GM19463 (cell line): ENCODE measurements around the gene RHBDD2.
A peak's percentile ranks its signal among the peaks of the same experiment; 100 is the strongest.

Source experiments
- ATAC-seq: cut with Tn5 transposase; IDR thresholded peaks from one replicate; pipeline ENCODE4 v1.9.1; 2021; ENCODE audit warnings: mild to moderate bottlenecking, moderate library complexity; ENCODE audit not compliant: unreplicated experiment

Gene RHBDD2

DNA sequence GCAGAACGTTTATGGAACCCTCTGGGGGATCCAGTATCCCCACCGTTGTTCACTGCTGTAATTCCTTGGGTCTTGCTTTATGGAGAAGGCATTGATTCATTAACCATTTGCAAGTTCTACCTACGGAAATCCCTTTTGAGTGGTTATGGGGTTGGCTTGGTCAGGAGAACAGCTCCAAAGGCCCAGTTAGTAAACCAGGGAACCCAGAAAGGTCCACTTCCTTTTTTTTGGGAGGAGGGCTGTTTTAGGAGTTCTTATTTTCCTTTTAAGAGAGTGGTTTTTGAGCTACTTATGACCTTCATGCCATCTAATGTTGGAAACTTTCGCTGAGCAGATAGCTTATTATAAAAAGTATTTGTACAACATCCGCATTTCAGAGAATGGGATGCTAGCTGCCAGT is 37.4 kb downstream of the RHBDD2 start:
- ATAC-seq, result no peak

DNA sequence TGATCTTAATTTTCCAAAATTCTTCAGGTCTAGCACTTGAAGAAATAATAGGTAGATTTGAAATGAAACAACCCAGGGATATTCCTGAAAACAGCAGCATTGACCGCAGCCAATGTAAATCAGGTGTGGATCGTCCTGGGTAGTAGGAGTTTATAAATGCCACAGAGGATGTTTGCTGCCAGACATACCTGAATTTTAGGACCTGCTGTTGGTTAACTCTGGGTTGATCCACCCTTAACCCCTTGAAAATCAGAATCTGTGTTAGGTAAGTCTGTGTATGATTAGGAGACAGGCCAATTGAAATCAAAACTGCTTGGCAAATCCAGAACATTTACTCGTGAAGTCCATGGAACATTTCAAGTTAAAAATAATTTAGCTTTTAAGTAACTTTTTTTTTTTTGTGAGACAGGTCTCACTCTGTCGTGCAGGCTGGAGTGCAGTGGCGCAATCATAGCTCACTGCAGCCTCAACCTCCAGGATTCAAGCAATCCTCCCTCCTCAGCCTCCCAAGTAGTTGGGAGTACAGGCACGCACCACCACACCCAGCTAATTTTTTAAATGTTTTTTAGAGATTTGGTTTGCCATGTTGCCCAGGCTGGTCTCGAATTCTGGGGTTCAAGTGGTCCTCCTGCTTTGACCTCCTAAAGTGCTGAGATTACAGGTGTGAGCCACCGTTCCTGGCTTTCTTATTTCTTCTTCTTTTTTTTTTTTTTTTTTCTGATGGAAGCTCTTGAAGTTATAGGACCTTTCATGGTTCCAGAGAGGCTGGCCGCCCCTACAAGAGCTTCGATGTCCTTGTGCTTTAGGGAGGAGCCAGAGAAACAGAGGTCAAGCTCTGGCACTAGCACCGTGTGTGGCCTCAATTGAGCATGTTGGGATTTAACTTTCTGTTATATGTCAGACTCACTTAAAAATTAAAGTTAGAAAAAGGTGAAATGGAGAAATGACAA is 38.1 kb downstream of the RHBDD2 start:
- no peak for ATAC-seq

DNA sequence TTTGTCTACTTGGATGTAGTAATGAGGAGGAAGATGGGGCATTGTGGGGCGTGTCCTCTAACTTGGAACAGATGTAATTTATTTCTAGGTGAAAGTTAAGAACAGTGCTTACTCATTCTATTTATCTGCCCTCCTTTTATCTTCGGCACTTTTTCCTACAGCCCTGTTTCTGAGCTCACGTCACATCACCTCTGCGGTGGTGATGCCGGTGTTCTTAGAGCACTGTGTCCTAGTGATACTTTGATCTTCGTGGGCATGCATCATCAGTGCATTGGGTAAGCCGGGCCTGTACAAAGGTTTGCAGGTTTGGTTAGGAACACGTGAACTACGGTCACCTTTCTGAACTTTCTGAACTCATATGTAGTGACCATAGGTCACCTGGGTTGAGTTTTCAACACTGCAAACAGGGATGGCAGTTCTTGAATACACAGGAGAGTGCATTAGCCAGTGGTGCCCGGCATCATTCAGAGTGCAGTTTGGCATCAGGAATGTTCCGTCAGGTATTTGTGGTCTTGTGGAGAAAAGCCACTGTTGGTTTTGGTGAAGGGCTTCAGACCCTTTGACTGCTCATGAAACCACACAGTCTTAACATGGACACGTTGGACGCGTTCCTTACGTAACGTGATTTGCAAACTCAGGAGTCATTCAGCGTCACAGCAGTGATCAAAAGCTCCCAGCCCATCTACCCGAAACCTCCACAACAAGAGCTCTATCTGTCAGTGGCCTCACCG is 41.8 kb downstream of the RHBDD2 start:
- ATAC-seq, result no peak

DNA sequence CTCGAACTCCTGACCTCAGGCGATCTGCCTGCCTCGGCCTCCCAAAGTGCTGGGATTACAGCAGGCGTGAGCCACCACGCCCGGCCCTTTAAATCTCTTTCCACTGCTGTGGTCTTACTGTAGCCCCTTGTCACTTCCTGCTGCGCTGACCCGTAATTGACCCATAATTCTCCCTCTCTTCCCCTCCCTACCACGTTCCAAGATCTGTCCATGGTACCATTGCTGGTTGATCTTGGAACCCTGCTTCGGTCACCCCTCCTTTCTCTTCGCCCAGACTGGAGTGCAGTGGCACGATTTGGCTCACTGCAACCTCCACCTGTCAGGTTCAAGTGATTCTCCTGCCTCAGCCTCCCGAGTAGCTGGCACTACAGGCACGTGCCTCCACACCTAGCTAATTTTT is 42.6 kb downstream of the RHBDD2 start:
- ATAC-seq, result no peak

DNA sequence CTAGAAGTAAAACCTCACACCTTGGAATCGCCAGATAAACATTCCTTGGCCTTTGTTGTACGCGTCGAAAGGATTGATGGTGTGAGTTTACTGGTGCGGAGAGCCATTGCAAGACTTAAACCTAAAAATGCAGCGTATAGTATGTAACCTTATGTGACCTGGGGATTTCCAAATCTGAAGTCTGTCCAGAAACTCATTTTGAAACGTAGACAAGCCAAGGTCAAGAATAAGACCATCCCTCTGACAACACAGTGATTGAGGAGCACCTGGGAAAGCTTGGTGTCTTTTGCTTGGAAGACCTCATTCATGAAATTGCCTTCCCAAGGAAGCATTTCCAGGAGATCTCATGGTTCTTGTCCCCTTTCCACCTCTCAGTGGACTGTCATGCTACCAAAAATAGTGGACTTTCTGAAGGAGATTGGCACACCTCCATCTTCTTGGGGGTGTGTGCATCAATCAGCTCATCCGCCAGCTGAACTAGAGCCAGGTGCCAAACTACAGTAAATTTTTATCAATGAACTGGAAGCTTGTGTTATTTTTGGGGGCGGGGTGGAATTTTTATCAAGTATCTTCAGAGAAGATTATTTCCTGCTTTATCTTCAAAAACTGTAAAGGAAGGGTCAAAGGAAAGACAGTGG is 44.3 kb downstream of the RHBDD2 start:
- ATAC-seq, result no peak

DNA sequence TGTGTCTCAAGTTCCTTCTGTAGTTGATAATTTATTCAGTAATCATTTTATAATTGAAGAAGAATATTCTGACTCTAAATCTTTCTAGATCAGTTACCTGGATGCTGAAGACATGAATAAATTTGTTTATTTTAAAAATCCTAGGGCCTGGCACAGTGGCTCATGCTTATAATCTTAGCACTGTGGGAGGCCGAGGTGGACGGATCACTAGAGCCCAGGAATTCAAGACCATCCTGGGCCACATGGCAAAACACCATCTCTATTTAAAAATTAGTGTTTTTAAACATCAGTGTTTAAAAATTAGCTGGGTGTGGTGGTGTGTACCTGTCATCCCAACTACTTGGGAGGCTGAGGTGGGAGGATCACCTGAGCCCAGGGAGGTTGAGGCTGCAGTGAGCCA is 45.4 kb downstream of the RHBDD2 start:
- ATAC-seq, result no peak

DNA sequence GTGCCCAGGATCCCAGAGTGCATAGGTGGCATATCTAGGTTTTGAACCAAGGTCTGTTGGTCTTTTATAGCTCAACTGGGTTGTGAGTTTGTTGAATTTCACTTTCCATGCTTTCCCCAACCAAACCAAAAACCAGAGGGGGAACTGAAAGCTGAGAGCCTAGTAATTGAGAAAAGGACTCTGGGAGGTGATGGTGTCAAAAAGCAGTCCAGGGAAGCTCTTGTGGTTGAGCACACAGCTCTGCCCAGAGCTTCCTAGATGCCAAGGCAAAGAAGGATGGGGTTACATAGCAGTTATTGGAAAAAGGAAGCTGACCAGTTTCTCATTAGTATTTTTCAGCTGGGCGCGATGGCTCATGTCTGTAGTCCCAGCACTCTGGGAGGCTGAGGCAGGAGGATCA is 46.1 kb downstream of the RHBDD2 start:
- no peak for ATAC-seq

DNA sequence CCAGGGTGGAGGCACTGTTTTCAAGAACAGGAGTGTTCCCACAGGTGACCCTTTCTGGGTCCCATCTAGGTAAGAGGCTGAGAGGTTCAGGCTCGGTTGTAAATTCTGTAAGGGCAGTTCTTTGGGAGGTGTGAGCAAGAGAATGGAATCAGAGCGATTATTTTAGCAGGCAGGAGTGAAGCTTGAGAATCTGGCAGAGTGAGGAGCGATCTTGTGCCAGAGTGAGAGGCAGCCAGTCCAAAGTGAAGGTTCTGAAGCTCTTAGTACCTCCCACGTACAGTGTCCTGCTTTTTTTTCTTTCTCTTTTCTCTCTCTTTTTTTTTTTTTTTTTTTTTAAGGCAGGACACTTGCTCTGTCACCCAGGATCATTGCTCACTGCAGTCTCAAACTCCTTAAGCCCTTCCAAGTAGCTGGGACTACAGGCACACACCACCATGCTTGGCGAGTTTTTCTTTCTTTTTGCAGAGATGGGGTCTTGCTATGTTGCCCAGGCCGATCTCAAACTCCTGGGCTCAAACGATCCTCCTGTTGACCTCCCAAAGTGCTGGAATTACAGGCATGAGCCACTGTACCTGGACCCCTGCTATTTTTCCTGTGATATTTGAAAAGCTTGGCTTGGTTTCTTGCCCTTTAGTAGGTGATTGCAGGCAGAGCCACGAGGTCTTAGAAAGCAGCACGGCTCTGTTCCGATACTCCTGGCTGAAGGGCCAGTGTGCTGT is 47.0 kb downstream of the RHBDD2 start:
- ATAC-seq, result no peak

DNA sequence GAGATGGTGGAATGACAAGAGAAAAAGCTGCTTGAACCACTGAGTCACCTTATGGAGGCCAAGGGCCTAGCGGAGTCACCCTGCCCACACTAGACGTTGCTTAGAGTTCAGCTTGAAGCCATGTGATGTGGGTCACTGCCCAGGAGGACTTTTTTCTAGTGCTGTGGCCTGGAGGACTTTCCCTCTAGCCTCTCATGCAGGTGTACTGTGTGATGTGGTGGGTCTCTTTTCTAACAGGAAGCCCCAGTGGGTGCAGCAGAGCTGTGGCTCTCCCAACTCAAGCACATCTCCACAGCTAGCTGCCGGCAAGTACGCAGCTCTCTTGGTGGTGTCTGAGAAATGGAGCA is 49.7 kb downstream of the RHBDD2 start:
- ATAC-seq, result peak; percentile 92

DNA sequence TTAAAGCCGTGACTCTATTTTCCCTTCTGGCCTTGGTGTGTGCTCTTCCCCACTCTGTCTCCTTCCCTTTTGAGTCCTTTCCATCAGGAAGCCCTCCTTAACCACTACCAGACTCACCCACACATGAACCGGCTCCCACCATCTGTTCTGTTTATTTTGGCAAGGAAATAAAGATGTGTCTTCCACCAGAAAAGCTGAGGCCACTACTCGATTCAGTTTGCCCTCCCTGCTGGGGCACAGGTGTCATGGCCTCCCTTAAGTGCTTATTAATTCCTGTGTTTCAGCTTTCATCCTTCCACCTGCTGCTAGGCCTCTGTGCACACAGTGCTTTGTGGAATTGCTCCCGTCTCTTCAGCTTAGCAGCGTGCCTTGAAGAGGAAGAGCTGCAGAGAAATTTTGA is 52.8 kb downstream of the RHBDD2 start:
- no peak for ATAC-seq

DNA sequence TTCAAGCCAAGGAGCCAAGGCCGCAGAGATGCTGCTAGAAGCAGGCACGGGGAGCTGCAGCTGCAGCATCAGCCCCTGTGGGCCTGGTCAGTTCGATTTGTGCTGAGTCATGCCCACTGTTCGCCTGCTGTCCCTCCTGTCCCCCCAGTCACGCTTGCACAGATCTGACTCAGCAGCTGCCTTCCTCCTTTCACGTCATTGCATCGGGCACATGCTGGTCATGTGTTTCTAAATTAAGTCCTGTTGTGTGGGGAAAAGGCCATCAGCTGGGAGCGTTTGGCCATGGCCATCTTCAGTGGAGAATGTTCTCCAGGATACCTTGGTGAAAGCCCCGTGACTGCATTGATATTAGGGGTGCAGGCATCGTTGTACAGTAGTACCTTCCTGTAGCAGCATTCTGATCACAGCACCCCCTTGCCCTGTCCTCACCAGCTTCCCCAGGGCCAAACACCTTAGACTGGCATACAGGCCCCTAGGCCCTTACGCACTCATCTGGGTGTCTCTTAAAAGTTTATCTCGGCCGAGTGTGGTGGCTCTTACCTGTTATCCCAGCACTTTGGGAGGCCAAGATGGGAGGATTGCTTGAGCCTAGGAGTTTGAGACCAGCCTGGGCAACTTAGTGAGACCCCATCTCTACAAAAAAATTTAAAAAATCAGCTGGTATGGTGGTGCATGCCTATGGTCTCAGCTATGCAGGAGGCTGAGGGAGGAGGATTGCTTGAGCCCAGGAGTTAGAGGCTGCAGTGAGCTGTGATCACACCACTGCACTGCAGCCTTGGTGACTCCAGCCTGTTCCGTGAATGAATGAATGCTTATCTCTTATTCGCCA is 59.3 kb downstream of the RHBDD2 start:
- no peak for ATAC-seq
